ENCODE data around the gene TRERF1.

- TF ChIP-seq YY1 (IDR thresholded peaks at IDR 0.05; ENCODE audit: insufficient read depth, insufficient read length) = no peak
- no peak for TF ChIP-seq SUZ12 (IDR thresholded peaks at IDR 0.05; ENCODE audit: extremely low read depth, insufficient read depth, insufficient read length)
- no peak for TF ChIP-seq ZNF274 (IDR thresholded peaks at IDR 0.05; ENCODE audit: low read depth, low read length)
Observed at GRCh38 chr6:42193491-42193894, 258.2 kb downstream of the TRERF1 start.

All from NT2/D1 (cell line).